Neural cell (in vitro differentiated cells): ENCODE results near the gene KREMEN1. TPM values are rescaled to one million over a fixed set of nuclear protein-coding genes. Genes with fewer than 3 reads are reported as not detected.

Experiments used
- H2AFZ ChIP-seq: fragments of 200-600, 300-800 bp; sonication (generic), shearing (Covaris generic); 2 replicates; pipeline ENCODE4 v1.6.0; 2014; ENCODE audit warnings: low read depth, mild to moderate bottlenecking, antibody characterized with exemption, low read length, moderate library complexity
- H3F3A ChIP-seq: fragments of 200-600 bp; shearing (Covaris generic); 2 replicates; pipeline ENCODE4 v1.6.1; 2016; ENCODE audit warnings: mild to moderate bottlenecking, moderate library complexity, mixed read lengths, antibody characterized with exemption, low read length; ENCODE audit not compliant: insufficient read depth, poor library complexity, severe bottlenecking
- H3K27ac ChIP-seq: fragments of 200-600, 300-800 bp; sonication (generic), shearing (Covaris generic); 2 replicates; pipeline ENCODE4 v1.5.1; 2014; ENCODE audit warnings: mild to moderate bottlenecking, low read length, moderate library complexity
- H3K27me3 ChIP-seq: fragments of 300-800, 200-600 bp; sonication (generic), shearing (Covaris generic); 2 replicates; pipeline ENCODE4 v1.6.0; 2014; ENCODE audit warnings: mild to moderate bottlenecking, low read depth, low read length, moderate library complexity; ENCODE audit not compliant: insufficient read depth
- H3K36me3 ChIP-seq: fragments of 300-800, 200-600 bp; sonication (generic), shearing (Covaris generic); 2 replicates; pipeline ENCODE4 v1.5.1; 2014; ENCODE audit warnings: mild to moderate bottlenecking, antibody characterized with exemption, low read length, moderate library complexity; ENCODE audit not compliant: insufficient read depth
- H3K4me2 ChIP-seq: fragments of 300-800, 200-600 bp; sonication (generic), shearing (Covaris generic); 2 replicates; pipeline ENCODE4 v1.6.0; 2014; ENCODE audit warnings: mild to moderate bottlenecking, low read length
- H3K4me3 ChIP-seq: fragments of 300-800, 200-600 bp; sonication (generic), shearing (Covaris generic); 2 replicates; pipeline ENCODE4 v1.5.1; 2014; ENCODE audit warnings: mild to moderate bottlenecking, low read length, moderate library complexity
- H3K79me2 ChIP-seq: fragments of 200-600 bp; shearing (Covaris generic); replicated peaks from 2 replicates; pipeline ENCODE4 v1.6.0; 2014; ENCODE audit warnings: mild to moderate bottlenecking, low read length, moderate library complexity; ENCODE audit not compliant: insufficient read depth
- H3K9ac ChIP-seq: fragments of 300-800, 200-600 bp; sonication (generic), shearing (Covaris generic); 2 replicates; pipeline ENCODE4 v1.6.1; 2016; ENCODE audit warnings: mild to moderate bottlenecking, low read length, mixed read lengths
- H3K9me2 ChIP-seq: fragments of 200-600 bp; shearing (Covaris generic); 2 replicates; pipeline ENCODE4 v1.6.1; 2016; ENCODE audit warnings: mild to moderate bottlenecking, low read length, mixed read lengths; ENCODE audit not compliant: insufficient read depth
- H3K9me3 ChIP-seq: fragments of 200-600, 300-800 bp; sonication (generic), shearing (Covaris generic); 2 replicates; pipeline ENCODE4 v1.6.1; 2016; ENCODE audit warnings: mild to moderate bottlenecking, mixed run types, low read length, moderate library complexity, mixed read lengths
- H4K20me1 ChIP-seq: fragments of 200-600 bp; shearing (Covaris generic); 2 replicates; pipeline ENCODE4 v1.6.1; 2016; ENCODE audit warnings: mild to moderate bottlenecking, mixed run types; ENCODE audit not compliant: insufficient read depth
- CTCF ChIP-seq: fragments of 450-650 bp; IDR thresholded peaks from 2 replicates; pipeline ENCODE4 v1.5.1; 2014; ENCODE audit warnings: antibody characterized with exemption, mild to moderate bottlenecking, moderate library complexity; ENCODE audit not compliant: poor library complexity, severe bottlenecking
- EP300 ChIP-seq: fragments of 450-650 bp; conservative IDR thresholded peaks from 2 replicates; pipeline ENCODE4 v1.6.1; 2014; ENCODE audit warnings: antibody characterized with exemption, mild to moderate bottlenecking, moderate library complexity; ENCODE audit not compliant: poor library complexity, severe bottlenecking
- EZH2 ChIP-seq: fragments of 200-600, 300-800 bp; shearing (Covaris generic), sonication (generic); IDR thresholded peaks from 2 replicates; pipeline ENCODE4 v1.6.1; 2014; ENCODE audit warnings: antibody characterized with exemption, low read length, borderline replicate concordance, mild to moderate bottlenecking; ENCODE audit not compliant: insufficient read depth, poor library complexity, severe bottlenecking
- MXI1 ChIP-seq: fragments of 450-650 bp; conservative IDR thresholded peaks from 2 replicates; pipeline ENCODE4 v1.6.1; 2014; ENCODE audit warnings: antibody characterized with exemption, mild to moderate bottlenecking; ENCODE audit not compliant: poor library complexity, severe bottlenecking
- POLR2AphosphoS5 ChIP-seq: IDR thresholded peaks from 2 replicates; pipeline ENCODE4 v1.6.1; 2012
- RAD21 ChIP-seq: fragments of 450-650 bp; conservative IDR thresholded peaks from 2 replicates; pipeline ENCODE4 v1.6.1; 2014; ENCODE audit warnings: antibody characterized with exemption, mild to moderate bottlenecking, moderate library complexity
- REST ChIP-seq: IDR thresholded peaks from 2 replicates; pipeline ENCODE4 v1.6.1; 2012; ENCODE audit warnings: borderline replicate concordance
- SMC3 ChIP-seq: fragments of 450-650 bp; conservative IDR thresholded peaks from 2 replicates; pipeline ENCODE4 v1.6.1; 2014; ENCODE audit warnings: antibody characterized with exemption, mild to moderate bottlenecking, moderate library complexity; ENCODE audit not compliant: poor library complexity
- TAF1 ChIP-seq: IDR thresholded peaks from 2 replicates; pipeline ENCODE4 v1.6.1; 2012; ENCODE audit warnings: low read depth
- polyA plus RNA-seq: library from polyadenylated mRNA; depleted of rRNA; stranded (reverse); fragments of >200 nt; gene quantifications from 2 replicates; pipeline ENCODE4 v1.2.3, GENCODE V29; 2014

The KREMEN1 gene
- polyA plus RNA-seq, 1 donor from 2014 or later, result 3.3 TPM

- Histone ChIP-seq H3K79me2 (no peaks in the 10 kb centered on the region), H3K27ac (no peak overlapping the region), H3K9me2 (no peaks in the 10 kb centered on the region), H3K27me3 (no peaks in the 10 kb centered on the region), H2AFZ (no peak overlapping the region), H4K20me1 (no peaks in the 10 kb centered on the region), H3F3A (no peaks in the 10 kb centered on the region), H3K4me2 (no peak overlapping the region), H3K4me3 (no peak overlapping the region), H3K9me3 (no peaks in the 10 kb centered on the region), H3K9ac (no peak overlapping the region), H3K36me3 (no peaks in the 10 kb centered on the region)
- no peak for TF ChIP-seq RAD21
- TF ChIP-seq EZH2, result no peak
- TF ChIP-seq POLR2AphosphoS5, result no peak
- TF ChIP-seq SMC3, result no peak
- no peak for TF ChIP-seq REST
- no peak for TF ChIP-seq MXI1
- no peak for TF ChIP-seq TAF1
- no peak for TF ChIP-seq EP300
- no peak for TF ChIP-seq CTCF
These were observed 122.5 kb downstream of the KREMEN1 start for GRCh38 chr22:29195118-29195963.

GRCh38 chr22:29195964-29196666 lies 123.3 kb downstream of the KREMEN1 start:
- H3K9ac ChIP-seq, result no peak overlapping the region
- TF ChIP-seq CTCF (no peak), REST (no peak), TAF1 (no peak), SMC3 (no peak), RAD21 (no peak), POLR2AphosphoS5 (no peak), EP300 (no peak), EZH2 (no peak), MXI1 (no peak)
- no peak overlapping the region for H3K4me2 ChIP-seq
- H3K9me2 ChIP-seq, result no peaks in the 10 kb centered on the region
- H3K27ac ChIP-seq, result no peak overlapping the region
- no peaks in the 10 kb centered on the region for H3K9me3 ChIP-seq
- H3K79me2 ChIP-seq, result no peaks in the 10 kb centered on the region
- H3K36me3 ChIP-seq, result no peaks in the 10 kb centered on the region
- H4K20me1 ChIP-seq, result no peaks in the 10 kb centered on the region
- no peaks in the 10 kb centered on the region for H3F3A ChIP-seq
- H3K4me3 ChIP-seq, result no peak overlapping the region
- H3K27me3 ChIP-seq, result no peaks in the 10 kb centered on the region
- H2AFZ ChIP-seq, result no peak overlapping the region
